H7 (cell line): Measurements from ENCODE around the gene VAV2. TPM values are rescaled to one million over a fixed set of nuclear protein-coding genes. Genes with fewer than 3 reads are reported as not detected.

Experiments
- DNase-seq: peaks from one replicate; pipeline ENCODE4 v3.0.0; 2012
- H3K27me3 ChIP-seq: 2 replicates; pipeline ENCODE4 v1.6.0; 2011; ENCODE audit warnings: mild to moderate bottlenecking, low read length; ENCODE audit not compliant: control insufficient read depth, insufficient read depth
- H3K36me3 ChIP-seq: replicated peaks from 2 replicates; pipeline ENCODE4 v1.5.1; 2011; ENCODE audit warnings: low read length; ENCODE audit not compliant: control insufficient read depth, insufficient read depth
- H3K4me3 ChIP-seq: 2 replicates; pipeline ENCODE4 v1.5.1; 2011; ENCODE audit warnings: low read depth, mild to moderate bottlenecking, control low read depth, low read length, moderate library complexity; ENCODE audit not compliant: insufficient read depth
- total RNA-seq: library from RNA; depleted of rRNA; stranded (reverse); fragments of >200 nt; shearing (Covaris generic); gene quantifications from 2 replicates; pipeline ENCODE4 v1.2.3, GENCODE V29; 2014

Gene VAV2
- total RNA-seq, 1 experiment from 2014 or later, result 17.7 TPM

DNA sequence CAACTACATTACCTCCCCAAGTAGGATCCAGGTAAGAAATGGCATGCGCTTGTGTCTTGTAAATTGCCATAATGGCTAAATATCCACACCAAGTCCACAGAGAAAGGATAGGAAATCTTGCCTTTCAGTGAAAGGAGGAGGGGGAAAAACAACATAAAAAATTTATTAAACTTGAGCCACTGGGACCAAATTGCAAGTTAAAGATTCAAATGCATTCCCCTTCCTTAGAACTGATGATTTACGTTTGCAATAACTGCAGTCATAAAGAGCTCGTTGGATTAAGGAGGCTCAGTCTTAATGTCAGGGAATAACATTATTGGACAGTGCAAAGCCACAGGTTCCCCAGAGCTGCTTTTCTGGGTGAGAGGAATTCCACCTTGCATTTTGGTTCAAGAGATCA, 161.4 kb downstream of the VAV2 start:
- H3K4me3 ChIP-seq, result no peak overlapping the region
- no peaks in the 10 kb centered on the region; the same call in 1 of the 2 replicates for H3K36me3 ChIP-seq
- no peaks in the 10 kb centered on the region for H3K27me3 ChIP-seq
- no peak for DNase-seq

DNA sequence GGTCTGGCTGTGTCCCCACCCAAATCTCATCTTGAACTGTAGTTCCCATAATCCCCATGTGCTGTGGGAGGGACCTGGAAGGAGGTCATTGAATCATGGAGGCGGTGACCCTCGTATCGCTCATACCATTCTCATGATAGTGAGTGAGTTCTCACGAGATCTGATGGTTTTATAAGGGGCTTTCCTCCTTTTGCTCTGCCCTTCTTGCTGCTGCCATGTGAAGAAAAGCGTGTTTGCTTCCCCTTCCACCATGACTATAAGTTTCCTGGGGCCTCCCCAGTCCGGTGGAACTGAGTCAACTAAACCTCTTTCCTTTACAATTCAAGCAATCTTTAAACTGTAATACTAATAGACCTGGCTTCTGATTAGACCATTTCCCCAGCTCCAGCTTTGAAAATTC, 161.8 kb downstream of the VAV2 start:
- no peaks in the 10 kb centered on the region for H3K27me3 ChIP-seq
- no peak for DNase-seq
- H3K36me3 ChIP-seq, result no peaks in the 10 kb centered on the region; the same call in 1 of the 2 replicates
- H3K4me3 ChIP-seq, result no peak overlapping the region

DNA sequence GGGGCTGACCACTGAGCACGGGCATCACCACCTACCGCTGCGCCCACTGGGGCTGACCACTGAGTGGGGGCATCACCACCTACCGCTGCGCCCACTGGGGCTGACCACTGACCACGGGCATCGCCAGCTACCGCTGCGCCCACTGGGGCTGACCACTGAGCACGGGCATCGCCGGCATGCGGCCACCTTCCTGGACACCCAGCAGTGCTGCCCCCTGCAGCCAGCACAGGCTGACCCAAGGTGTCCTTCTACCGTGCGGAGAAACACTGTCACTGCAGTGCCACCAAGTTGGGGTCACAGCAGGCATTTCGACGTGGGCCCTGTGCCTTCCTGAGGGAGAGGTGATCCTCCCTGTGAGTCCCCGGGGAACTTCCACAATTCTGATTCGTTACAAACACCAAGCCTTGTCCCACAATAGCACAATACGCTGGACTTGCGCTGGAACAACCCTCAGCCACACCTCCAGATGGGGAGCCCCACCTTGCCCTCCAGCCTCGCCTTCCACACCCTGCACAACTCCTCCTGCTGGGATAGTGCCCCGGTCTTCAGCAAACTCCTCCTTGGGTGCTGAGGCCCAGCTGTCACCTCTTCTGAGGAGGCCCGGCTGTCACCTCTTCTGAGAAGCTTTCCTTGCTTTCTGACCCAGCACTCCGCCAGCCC, 163.7 kb downstream of the VAV2 start:
- H3K36me3 ChIP-seq, result no peaks in the 10 kb centered on the region; the same call in 1 of the 2 replicates
- H3K4me3 ChIP-seq, result no peak overlapping the region
- H3K27me3 ChIP-seq, result no peaks in the 10 kb centered on the region
- DNase-seq, result no peak

DNA sequence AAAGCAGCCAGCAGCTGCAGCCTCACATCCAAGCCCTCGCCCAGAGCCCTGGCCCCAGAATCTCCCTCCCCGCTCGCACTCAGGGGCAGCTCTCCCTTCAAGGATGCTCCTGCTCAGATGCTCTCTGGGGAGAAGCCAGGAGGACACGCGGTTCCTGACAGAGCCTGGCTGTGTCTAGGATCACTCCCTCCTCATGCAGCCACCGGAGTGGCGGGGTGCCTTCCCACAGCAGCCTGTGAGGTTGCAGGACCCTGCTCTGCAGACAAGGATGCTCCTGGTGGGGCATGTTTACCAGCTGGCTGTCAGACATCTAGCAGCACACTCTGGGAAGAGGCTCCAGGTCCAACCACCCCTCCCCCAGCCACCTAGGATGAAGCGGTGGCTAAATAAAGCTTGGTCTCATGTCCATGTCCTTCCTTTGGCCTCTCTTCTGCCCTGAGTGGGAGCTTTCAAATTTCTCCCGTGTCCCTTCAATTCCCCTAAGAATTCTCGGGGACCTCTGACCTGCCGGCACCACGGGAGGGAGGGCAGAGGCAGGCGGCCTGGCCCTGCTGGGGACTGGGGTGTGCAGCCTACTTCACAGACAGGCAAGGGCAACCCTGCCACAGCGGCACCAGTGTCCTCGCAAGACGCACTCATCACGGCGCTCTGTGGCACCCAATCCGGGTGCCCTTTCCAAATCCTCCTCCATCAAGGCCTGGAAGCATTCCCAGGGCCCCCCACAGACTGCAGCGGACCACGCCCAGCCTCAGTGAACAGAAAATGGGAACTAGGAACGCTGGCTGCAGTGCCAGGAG, 165.6 kb downstream of the VAV2 start:
- Histone ChIP-seq H3K27me3 (no peaks in the 10 kb centered on the region), H3K36me3 (no peaks in the 10 kb centered on the region), H3K4me3 (no peak overlapping the region)
- DNase-seq, result peak; percentile 76

DNA sequence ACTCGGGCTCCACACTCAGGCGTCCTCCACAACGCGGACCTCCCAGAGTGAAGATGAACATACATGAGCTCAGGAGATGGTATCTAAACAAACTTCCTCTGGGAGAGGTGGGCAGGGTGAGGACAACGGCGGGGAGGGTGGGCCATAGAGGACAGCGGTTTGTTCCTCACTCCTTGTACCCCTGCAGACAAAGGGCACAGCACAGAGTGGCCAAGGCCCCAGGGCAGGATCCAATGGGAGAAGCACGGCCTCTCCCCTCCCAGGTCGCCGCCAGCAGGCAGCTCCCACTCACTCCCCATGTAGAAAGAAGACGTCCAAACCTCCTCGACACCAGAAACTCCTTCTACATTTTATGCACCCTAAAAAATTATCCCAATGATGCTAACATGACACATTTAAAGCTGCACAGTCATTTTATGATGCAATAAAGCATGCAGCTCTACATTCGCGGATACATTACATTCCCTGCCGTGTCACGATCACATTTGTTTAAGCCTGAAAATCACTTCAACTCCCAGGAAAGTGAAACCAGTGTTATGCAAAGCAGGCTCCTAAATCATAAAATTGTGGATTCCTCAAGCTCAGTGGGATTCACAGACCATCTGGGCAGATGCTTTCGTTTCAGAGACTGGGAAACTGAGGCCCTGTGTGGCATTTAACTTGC, 166.4 kb downstream of the VAV2 start:
- DNase-seq, result peak; percentile 73

DNA sequence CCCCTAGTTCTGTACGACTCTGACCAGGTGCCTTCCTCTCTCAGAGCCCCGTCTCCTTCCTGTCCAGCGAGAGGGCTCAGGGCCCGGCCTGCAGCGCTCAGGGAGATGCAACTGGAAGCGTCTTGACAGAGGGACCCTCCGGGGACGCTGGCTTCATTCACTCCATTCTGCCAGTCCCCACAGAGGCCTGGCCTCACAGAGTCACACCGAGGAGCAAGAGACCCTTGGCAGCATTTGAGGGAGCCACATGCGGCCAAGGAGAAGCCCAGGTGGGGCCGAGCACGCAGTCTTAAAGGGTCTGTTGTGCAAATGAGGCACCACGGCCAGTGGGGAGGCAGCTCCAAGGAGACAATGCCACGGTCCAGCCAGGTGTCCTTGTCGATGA, 167.3 kb downstream of the VAV2 start:
- Histone ChIP-seq H3K4me3 (no peak overlapping the region), H3K27me3 (no peaks in the 10 kb centered on the region), H3K36me3 (no peaks in the 10 kb centered on the region)
- no peak for DNase-seq

More for the DNA sequence above, 166.4 kb downstream of the VAV2 start:
- no peaks in the 10 kb centered on the region for H3K27me3 ChIP-seq
- no peaks in the 10 kb centered on the region for H3K36me3 ChIP-seq
- H3K4me3 ChIP-seq, result no peak overlapping the region

DNA sequence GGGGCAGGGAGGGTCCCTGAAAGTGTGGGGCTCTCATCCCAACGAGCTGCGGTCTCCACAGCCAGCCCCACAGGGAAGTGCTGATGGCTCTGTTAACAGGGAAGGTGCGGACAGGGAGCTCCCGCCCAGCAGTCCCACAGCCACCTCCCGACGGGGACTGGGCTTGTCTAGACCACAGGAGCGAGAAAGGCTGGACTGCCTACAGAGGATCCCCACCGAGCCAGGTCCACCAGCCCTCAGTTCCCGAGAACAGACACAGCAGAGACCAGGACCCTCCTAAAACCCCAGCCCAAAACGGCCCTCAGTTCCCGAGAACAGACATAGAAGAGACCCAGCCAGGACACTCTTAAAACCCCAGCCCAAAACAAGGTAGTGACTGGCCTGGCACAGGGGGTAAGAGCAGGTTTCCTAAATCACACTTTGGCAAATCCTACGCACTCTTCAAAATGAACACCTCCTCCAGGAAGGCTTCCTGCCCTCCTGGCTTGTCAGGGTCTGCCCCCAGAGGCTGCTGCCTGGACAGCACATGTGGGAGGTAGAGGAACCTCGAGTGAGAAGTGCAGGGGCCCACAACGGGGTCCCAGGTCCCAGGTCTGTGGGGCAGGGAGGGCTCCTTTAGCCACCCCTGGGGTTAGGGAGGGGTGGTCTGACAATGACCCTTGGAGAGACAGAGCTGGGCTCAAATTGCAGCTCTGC, 167.9 kb downstream of the VAV2 start:
- no peaks in the 10 kb centered on the region for H3K36me3 ChIP-seq
- no peak for DNase-seq
- H3K4me3 ChIP-seq, result no peak overlapping the region
- H3K27me3 ChIP-seq, result no peaks in the 10 kb centered on the region

DNA sequence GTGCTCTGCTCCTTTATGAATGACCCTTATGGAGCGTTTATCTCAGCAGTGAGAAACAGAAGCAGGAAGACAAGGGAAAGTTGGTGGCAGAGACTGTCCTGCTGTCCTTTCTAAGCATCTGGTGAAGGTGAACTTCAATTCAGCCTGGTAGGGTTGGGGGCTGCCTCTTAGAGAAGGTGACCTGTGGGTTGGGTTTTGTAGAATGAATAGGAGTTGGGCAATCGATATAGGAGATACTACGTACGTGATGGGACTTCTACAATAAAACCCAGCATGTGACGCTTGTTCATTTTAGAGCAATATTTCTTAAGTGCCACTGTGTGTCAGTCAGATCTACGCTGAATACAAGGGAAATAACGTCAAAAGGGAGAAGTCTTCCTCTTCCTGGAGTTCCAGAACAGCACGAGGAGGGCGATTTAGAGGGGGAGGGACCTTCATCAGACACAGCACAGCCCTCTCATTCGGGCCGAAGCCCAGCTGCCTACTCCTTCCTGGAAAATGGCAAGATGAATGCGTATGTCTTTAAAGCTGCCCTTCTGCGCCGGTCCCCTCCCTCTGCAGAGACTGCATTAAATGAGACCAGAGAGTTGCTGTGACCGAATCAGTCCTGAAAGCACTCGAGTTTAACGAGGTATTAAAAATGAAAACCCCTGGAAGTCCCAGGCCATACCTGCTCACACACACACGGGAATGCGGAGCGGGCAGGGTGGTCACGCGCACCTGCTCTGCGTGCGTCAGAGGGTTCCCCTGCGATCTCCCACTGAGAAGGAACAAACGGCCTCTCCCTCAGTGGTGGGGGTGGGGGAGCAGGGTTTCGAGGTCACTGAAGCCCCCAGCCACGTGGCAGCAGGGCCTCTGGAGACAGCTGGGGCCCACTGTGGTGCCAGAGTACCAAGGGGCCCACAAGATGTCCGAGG, 168.7 kb downstream of the VAV2 start:
- H3K27me3 ChIP-seq, result no peaks in the 10 kb centered on the region
- no peaks in the 10 kb centered on the region for H3K36me3 ChIP-seq
- no peak overlapping the region for H3K4me3 ChIP-seq
- no peak for DNase-seq

DNA sequence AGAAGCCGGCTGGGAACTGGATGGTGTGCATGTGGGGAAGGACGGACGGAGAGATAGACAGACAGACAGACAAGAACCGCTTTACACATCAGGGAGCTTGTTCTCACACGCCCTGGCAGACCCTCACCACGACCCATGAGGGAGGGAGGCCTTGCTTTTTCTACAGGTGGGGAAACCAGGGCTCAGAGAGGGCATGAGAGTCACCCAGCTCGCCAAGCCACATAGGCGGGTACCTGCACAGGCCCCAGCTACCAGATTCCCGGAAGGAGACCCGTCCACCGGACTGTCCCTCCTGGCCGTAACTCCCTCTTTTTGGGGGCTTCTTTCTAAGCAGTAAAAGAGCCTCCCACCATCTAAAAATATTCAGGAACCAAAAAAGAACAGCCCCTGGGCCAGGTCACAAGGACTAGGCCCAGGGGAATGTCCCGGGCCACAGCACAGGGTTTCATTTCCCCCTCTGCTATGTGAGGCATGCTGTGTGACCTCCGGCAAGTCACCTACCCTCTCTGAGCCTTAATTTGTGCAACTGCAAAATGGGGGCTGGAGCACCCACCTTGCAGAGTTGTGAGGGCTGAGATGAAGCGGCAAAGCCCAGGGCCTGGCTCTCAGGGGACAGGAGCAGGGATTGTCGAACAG, 169.6 kb downstream of the VAV2 start:
- DNase-seq, result no peak
- Histone ChIP-seq H3K36me3 (no peaks in the 10 kb centered on the region), H3K27me3 (no peaks in the 10 kb centered on the region), H3K4me3 (no peak overlapping the region)

DNA sequence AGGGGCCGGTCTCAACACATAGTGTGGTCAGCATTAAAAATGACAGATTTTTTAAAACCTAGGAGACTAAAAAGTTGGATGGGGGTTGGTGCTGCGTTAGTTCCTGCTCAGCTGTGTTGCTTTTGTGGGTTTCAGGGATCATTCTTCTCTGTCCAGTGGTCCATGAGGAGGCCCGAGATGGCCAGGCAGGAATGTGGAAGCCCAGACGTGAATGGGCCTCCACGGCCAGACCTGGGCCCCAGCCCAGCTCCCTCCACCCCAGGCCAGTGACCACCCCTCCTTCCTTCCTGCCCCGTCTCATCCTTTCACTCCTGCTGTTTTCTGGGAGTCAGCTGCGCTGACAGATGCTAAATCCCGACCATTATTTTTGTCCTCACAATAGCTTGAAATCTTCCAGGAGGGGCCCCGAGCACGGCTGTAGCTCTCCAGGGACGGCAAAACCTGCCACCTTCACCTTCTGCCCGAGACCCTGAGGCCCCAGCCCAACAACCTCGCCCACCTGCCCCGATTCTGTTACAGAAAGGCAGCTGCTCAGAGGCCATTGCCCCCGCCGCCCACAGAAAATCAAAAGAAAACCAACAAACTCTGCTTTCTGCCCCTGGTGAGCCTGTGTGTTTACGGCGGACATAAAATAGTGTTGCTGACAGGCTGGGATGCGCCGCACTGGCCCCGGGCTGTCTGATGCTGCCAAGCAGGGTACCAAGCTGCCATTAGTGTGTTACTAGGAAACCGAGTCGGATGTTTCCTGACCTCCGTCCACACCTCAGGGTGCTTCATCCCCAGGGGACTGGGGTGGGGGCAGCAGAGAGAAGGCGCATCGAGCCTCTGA, 170.3 kb downstream of the VAV2 start:
- H3K36me3 ChIP-seq, result no peaks in the 10 kb centered on the region
- H3K4me3 ChIP-seq, result no peak overlapping the region
- DNase-seq, result no peak
- H3K27me3 ChIP-seq, result no peaks in the 10 kb centered on the region

DNA sequence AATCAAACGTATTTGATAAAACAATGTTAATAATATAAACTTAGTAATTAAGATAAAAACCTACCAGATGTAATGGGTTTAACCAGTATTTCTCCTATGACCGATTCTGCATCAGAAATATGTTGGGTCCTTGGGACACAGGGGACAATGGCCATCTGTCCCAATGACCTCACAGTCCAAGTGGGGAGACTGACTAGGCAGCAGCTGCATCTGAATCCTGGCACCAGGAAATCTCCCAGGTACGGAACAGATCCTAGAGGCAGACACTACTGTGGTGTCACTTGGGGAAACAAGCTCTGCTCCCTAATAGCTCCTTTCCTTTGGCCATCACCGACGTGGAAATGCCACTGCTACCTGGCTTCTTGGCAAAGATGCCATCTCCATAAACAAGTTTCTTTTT, 172.2 kb downstream of the VAV2 start:
- H3K36me3 ChIP-seq, result no peaks in the 10 kb centered on the region
- no peak for DNase-seq
- no peak overlapping the region for H3K4me3 ChIP-seq
- H3K27me3 ChIP-seq, result no peaks in the 10 kb centered on the region

DNA sequence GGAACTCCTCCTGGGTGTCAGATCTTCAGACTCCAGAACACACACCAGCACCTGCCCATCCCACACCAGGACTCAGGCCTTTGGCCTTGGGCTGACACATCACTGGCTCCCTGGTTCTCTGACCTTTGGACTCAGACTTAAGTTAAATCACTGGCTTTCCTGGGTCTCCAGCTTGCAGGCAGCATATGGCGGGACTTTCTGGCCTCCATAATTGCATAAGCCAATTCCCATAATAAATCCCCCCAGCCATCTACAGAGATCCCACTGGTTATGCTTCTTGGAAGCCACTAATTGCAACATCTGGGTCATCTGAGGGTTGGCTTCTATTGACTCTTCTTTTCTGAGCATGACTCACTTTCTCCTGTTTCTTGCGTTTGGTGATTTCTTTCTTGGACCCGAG, 173.7 kb downstream of the VAV2 start:
- no peak overlapping the region for H3K4me3 ChIP-seq
- H3K36me3 ChIP-seq, result no peaks in the 10 kb centered on the region
- DNase-seq, result no peak
- H3K27me3 ChIP-seq, result no peaks in the 10 kb centered on the region

DNA sequence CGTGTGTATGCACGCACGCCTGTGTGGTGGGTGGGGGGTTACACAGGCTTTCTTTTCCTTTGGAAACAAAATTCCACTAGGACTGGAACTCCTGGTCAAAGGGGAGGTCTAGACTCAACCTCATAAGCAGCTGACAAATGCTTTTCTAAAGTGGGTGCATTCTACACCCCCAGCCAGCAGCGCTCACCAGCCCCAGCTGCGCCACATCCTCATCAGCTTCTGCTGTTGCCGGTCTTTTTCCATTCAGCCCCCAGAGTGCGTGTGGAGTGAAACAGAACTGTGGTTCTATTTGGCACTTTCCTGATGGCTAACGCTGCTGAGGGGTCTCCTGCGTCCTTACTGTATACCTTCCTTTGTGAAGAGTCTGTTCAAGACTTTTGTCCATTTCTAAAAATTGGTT, 176.3 kb downstream of the VAV2 start:
- Histone ChIP-seq H3K27me3 (no peaks in the 10 kb centered on the region), H3K4me3 (no peak overlapping the region), H3K36me3 (no peaks in the 10 kb centered on the region)
- DNase-seq, result no peak
